ENCODE data around the gene LCE3E. TPM values are rescaled to one million over a fixed set of nuclear protein-coding genes. Genes with fewer than 3 reads are reported as not detected.

Gene LCE3E
- total RNA-seq, 2 experiments from 2014 or later: not detected

Other genes with a start within 250 kb of the LCE3E start
- not detected for gene FLG, start 241.5 kb downstream of the LCE3E start, total RNA-seq
- gene FLG2, start 206.8 kb downstream of the LCE3E start, total RNA-seq: not detected
- not detected for gene CRNN, start 152.5 kb downstream of the LCE3E start, total RNA-seq
- gene LCE5A, start 56.0 kb downstream of the LCE3E start, total RNA-seq: not detected
- not detected for gene CRCT1, start 52.3 kb downstream of the LCE3E start, total RNA-seq
- gene LCE3D, start 13.7 kb upstream of the LCE3E start, total RNA-seq: not detected
- gene LCE3C, start 33.5 kb upstream of the LCE3E start, total RNA-seq: not detected
- gene LCE3B, start 47.0 kb upstream of the LCE3E start, total RNA-seq: not detected
- not detected for gene LCE3A, start 56.3 kb upstream of the LCE3E start, total RNA-seq
- not detected for gene LCE2D, start 96.6 kb upstream of the LCE3E start, total RNA-seq
- gene LCE2C, start 108.5 kb upstream of the LCE3E start, total RNA-seq: not detected
- not detected for gene LCE2B, start 119.3 kb upstream of the LCE3E start, total RNA-seq
- gene LCE2A, start 131.6 kb upstream of the LCE3E start, total RNA-seq: not detected
- not detected for gene LCE4A, start 141.4 kb upstream of the LCE3E start, total RNA-seq
- gene KPRP, start 191.2 kb upstream of the LCE3E start, total RNA-seq: not detected
- not detected for gene LCE1F, start 208.4 kb upstream of the LCE3E start, total RNA-seq
- gene LCE1E, start 219.5 kb upstream of the LCE3E start, total RNA-seq: not detected
- gene LCE1D, start 229.9 kb upstream of the LCE3E start, total RNA-seq: not detected
- gene LCE1C, start 239.9 kb upstream of the LCE3E start, total RNA-seq: not detected
- not detected for gene LCE1B, start 245.2 kb upstream of the LCE3E start, total RNA-seq

All from activated naive CD4-positive, alpha-beta T cell treated with anti-CD3 and anti-CD28 coated beads for 36 hours (primary cell).